PFSK-1 (cell line): Measurements from ENCODE around the gene SLC8A3.

Experiments used
- FOXP2 ChIP-seq: optimal IDR thresholded peaks from 2 replicates; pipeline ENCODE3; 2011; ENCODE audit warnings: borderline replicate concordance, control low read depth, inconsistent platforms; ENCODE audit not compliant: insufficient read depth; ENCODE audit errors: extremely low read length, extremely low read depth
- POLR2AphosphoS5 ChIP-seq: IDR thresholded peaks from 2 replicates; pipeline ENCODE4 v1.6.1; 2012; ENCODE audit warnings: low read depth, mild to moderate bottlenecking, control low read depth, low read length, moderate library complexity
- SIN3A ChIP-seq: IDR thresholded peaks from 2 replicates; pipeline ENCODE4 v1.6.1; 2012; ENCODE audit warnings: mild to moderate bottlenecking, low read length, moderate library complexity, borderline replicate concordance; ENCODE audit not compliant: insufficient read depth
- TAF1 ChIP-seq: IDR thresholded peaks from 2 replicates; pipeline ENCODE4 v1.6.1; 2012; ENCODE audit warnings: low read length, control low read depth, borderline replicate concordance; ENCODE audit not compliant: insufficient read depth
- TF ChIP-seq, protein P1 (sequence below), 2 experiments: IDR thresholded peaks; 2 replicates each; pipeline versions ENCODE4 v1.6.1 to v1.8.0; 2011 to 2012; ENCODE audit warnings: low read depth in 2 of 2, low read length in 2 of 2, control low read depth in 1 of 2, inconsistent platforms in 1 of 2, mild to moderate bottlenecking in 1 of 2, moderate library complexity in 1 of 2; ENCODE audit not compliant: insufficient read depth in 1 of 2

The SLC8A3 gene

GRCh38 chr14:70118064-70118463 lies 70.7 kb downstream of the SLC8A3 start:
- TF ChIP-seq SIN3A: no peak
- no peak for TF ChIP-seq POLR2AphosphoS5
- TF ChIP-seq FOXP2: no peak

GRCh38 chr14:70116278-70116677 lies 72.5 kb downstream of the SLC8A3 start:
- TF ChIP-seq POLR2AphosphoS5: no peak
- TF ChIP-seq FOXP2: no peak
- TF ChIP-seq, protein P1, sequence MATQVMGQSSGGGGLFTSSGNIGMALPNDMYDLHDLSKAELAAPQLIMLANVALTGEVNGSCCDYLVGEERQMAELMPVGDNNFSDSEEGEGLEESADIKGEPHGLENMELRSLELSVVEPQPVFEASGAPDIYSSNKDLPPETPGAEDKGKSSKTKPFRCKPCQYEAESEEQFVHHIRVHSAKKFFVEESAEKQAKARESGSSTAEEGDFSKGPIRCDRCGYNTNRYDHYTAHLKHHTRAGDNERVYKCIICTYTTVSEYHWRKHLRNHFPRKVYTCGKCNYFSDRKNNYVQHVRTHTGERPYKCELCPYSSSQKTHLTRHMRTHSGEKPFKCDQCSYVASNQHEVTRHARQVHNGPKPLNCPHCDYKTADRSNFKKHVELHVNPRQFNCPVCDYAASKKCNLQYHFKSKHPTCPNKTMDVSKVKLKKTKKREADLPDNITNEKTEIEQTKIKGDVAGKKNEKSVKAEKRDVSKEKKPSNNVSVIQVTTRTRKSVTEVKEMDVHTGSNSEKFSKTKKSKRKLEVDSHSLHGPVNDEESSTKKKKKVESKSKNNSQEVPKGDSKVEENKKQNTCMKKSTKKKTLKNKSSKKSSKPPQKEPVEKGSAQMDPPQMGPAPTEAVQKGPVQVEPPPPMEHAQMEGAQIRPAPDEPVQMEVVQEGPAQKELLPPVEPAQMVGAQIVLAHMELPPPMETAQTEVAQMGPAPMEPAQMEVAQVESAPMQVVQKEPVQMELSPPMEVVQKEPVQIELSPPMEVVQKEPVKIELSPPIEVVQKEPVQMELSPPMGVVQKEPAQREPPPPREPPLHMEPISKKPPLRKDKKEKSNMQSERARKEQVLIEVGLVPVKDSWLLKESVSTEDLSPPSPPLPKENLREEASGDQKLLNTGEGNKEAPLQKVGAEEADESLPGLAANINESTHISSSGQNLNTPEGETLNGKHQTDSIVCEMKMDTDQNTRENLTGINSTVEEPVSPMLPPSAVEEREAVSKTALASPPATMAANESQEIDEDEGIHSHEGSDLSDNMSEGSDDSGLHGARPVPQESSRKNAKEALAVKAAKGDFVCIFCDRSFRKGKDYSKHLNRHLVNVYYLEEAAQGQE (IDR thresholded peaks at IDR 0.05; ENCODE audit: insufficient read depth in 1 of 2, low read depth in 2 of 2, low read length in 2 of 2): no peak
- TF ChIP-seq SIN3A: no peak
- no peak for TF ChIP-seq TAF1

GRCh38 chr14:70114621-70115156 lies 74.1 kb downstream of the SLC8A3 start:
- TF ChIP-seq TAF1: no peak
- TF ChIP-seq, protein P1 (IDR thresholded peaks at IDR 0.05; ENCODE audit: insufficient read depth in 1 of 2, low read depth in 2 of 2, low read length in 2 of 2): no peak
- no peak for TF ChIP-seq SIN3A
- no peak for TF ChIP-seq FOXP2
- TF ChIP-seq POLR2AphosphoS5: no peak

DNA sequence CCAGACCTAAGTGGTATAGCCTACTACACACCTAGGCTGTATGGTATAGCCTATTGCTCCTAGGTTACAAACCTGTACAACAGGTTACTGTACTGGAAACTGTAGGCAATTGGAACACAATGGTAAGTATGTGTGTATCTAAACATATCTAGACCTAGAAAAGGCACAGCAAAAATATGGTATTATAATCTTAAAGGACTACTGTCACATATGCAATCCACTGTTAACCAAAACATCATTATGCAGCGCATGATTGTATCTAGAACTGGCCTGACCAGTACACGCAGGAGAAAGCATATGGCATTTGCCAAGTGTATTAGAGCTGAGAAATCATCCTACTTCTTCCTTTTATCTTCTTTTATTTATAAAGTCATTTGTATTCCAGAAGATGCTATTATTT lies 75.5 kb downstream of the SLC8A3 start:
- TF ChIP-seq SIN3A (no peak), TAF1 (no peak), POLR2AphosphoS5 (no peak), FOXP2 (no peak)
- TF ChIP-seq, protein P1 (IDR thresholded peaks at IDR 0.05; ENCODE audit: insufficient read depth in 1 of 2, low read depth in 2 of 2, low read length in 2 of 2): no peak

GRCh38 chr14:70108419-70108818 lies 80.3 kb downstream of the SLC8A3 start:
- TF ChIP-seq, protein P1 (IDR thresholded peaks at IDR 0.05; ENCODE audit: insufficient read depth in 1 of 2, low read depth in 2 of 2, low read length in 2 of 2): no peak
- TF ChIP-seq TAF1 (no peak), POLR2AphosphoS5 (no peak), SIN3A (no peak), FOXP2 (no peak)
